Measurements from ENCODE around the gene ADRA1B. TPM values are rescaled to one million over a fixed set of nuclear protein-coding genes. Genes with fewer than 3 reads are reported as not detected.

The ADRA1B gene
- total RNA-seq, 4 donors from 2014 or later: 0.67 to 5.3 (median 3.0) TPM

DNA sequence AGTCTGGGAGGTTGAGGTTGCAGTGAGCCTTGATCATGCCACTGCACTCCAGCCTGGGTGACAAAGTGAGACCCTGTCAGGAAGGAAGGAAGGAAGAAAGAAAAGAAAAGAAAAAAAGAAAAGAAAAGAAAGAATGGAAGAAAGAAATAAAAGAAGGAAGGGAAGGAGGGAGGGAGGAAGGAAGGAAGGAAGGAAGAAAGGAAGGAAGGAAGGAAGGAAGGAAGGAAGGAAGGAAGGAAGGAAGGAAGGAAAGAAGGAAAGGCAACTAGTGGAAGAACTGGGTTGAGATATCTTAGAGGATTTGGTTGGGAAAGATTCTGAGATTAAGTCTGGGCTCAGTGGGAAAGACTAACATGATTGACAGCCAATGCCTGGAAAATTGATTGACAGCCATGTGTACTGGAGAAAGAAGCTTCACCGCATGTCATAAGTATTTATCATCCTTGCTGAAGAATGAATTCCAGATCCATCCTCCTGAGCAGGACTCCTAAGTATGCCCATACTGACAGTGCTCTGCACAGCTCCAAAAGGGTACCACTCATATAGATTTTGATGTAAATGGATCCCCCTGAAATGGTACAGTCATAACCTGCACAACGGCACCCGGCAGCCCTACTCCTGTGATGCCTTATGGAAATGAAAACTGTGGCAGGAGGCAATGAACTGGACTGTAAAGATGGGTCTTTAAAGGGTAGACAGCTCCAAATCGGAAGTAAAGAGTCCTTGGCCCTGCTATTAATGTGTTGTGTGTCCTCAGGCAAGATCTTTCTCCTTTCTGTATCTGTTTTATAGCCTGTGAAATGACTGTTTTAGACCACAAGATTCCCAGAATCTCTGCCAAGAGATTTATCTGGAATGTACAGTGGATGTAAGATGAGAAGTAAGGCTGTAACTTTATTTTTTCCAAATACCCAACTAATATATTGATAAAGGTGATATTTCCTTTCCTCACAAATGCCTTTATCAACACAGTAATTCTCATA, 16.9 kb upstream of the ADRA1B start:
- Histone ChIP-seq H3K4me3 (no peak overlapping the region), H3K27me3 (peaks cover 24% of the 10 kb centered on the region), H3K9me3 (no peaks in the 10 kb centered on the region), H3K36me3 (no peaks in the 10 kb centered on the region), H3K4me1 (no peaks in the 10 kb centered on the region), H3K27ac (no peak overlapping the region)
- no peak for ATAC-seq
- WGBS, 2 donors (ENCODE audit: low coverage in 1 of 2): 68 to 85% methylated on average over 4 of the region's 4 CpGs
- TF ChIP-seq, protein P1, sequence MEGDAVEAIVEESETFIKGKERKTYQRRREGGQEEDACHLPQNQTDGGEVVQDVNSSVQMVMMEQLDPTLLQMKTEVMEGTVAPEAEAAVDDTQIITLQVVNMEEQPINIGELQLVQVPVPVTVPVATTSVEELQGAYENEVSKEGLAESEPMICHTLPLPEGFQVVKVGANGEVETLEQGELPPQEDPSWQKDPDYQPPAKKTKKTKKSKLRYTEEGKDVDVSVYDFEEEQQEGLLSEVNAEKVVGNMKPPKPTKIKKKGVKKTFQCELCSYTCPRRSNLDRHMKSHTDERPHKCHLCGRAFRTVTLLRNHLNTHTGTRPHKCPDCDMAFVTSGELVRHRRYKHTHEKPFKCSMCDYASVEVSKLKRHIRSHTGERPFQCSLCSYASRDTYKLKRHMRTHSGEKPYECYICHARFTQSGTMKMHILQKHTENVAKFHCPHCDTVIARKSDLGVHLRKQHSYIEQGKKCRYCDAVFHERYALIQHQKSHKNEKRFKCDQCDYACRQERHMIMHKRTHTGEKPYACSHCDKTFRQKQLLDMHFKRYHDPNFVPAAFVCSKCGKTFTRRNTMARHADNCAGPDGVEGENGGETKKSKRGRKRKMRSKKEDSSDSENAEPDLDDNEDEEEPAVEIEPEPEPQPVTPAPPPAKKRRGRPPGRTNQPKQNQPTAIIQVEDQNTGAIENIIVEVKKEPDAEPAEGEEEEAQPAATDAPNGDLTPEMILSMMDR (IDR thresholded peaks at IDR 0.05): no peak
- TF ChIP-seq POLR2AphosphoS5 (IDR thresholded peaks at IDR 0.05) (no peak), POLR2A (IDR thresholded peaks at IDR 0.05) (no peak), EP300 (IDR thresholded peaks at IDR 0.05) (no peak)

DNA sequence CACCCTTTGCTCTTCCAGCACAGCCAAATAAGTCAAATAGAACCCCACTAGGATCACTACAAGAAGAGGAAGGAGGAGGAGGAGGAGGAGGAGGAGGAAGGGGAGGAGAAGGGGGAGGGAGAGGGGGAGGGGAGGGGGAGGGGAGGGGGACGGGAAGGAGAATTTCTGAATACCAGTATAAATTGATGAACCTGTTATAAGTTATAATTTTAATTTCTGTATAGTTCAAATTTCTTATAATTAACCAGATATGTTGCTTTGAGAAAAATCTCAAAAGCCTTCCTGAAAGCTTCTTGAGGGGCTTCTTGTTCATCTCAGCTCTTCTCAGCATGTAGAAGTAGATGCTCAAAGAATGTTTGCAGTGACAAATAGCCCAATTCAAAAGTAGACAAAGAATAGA, 15.0 kb upstream of the ADRA1B start:
- no peak for ATAC-seq
- H3K27me3 ChIP-seq: peaks cover 24% of the 10 kb centered on the region
- no peaks in the 10 kb centered on the region for H3K36me3 ChIP-seq
- H3K27ac ChIP-seq: no peak overlapping the region
- TF ChIP-seq EP300 (IDR thresholded peaks at IDR 0.05) (no peak), POLR2A (IDR thresholded peaks at IDR 0.05) (no peak), POLR2AphosphoS5 (IDR thresholded peaks at IDR 0.05) (no peak)
- TF ChIP-seq, protein P1 (IDR thresholded peaks at IDR 0.05): no peak
- H3K4me1 ChIP-seq: no peaks in the 10 kb centered on the region
- no peaks in the 10 kb centered on the region for H3K9me3 ChIP-seq
- 71% methylated on average over 1 of the region's 1 CpG; no CpG with 5 or more reads in 1 of the 2 donors for WGBS, 2 donors (ENCODE audit: low coverage in 1 of 2)
- H3K4me3 ChIP-seq: no peak overlapping the region

DNA sequence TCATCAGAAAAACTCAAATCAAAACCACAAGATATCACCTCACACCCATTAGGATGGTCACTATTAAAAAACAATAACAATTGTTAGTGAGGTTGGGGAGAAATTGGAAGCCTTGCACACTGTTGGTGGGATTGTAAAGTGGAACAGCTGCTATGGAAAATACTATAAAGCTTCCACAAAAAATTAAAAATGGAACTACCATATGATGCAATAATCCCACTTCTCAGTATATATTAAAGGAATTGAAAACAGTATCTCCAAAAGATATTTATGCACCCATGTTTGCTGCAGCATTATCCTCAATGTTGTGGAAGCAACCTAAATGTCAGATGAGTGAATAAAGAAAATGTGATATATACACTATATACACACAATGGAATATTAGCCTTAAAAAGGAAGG, 14.5 kb upstream of the ADRA1B start:
- no peak overlapping the region for H3K27ac ChIP-seq
- H3K4me3 ChIP-seq: no peak overlapping the region
- TF ChIP-seq POLR2A (IDR thresholded peaks at IDR 0.05): no peak
- TF ChIP-seq, protein P1 (IDR thresholded peaks at IDR 0.05): no peak
- TF ChIP-seq EP300 (IDR thresholded peaks at IDR 0.05): no peak
- no peak for TF ChIP-seq POLR2AphosphoS5 (IDR thresholded peaks at IDR 0.05)
- no peaks in the 10 kb centered on the region for H3K4me1 ChIP-seq
- H3K27me3 ChIP-seq: peaks cover 24% of the 10 kb centered on the region
- H3K36me3 ChIP-seq: no peaks in the 10 kb centered on the region
- no peak for ATAC-seq
- no peaks in the 10 kb centered on the region for H3K9me3 ChIP-seq

DNA sequence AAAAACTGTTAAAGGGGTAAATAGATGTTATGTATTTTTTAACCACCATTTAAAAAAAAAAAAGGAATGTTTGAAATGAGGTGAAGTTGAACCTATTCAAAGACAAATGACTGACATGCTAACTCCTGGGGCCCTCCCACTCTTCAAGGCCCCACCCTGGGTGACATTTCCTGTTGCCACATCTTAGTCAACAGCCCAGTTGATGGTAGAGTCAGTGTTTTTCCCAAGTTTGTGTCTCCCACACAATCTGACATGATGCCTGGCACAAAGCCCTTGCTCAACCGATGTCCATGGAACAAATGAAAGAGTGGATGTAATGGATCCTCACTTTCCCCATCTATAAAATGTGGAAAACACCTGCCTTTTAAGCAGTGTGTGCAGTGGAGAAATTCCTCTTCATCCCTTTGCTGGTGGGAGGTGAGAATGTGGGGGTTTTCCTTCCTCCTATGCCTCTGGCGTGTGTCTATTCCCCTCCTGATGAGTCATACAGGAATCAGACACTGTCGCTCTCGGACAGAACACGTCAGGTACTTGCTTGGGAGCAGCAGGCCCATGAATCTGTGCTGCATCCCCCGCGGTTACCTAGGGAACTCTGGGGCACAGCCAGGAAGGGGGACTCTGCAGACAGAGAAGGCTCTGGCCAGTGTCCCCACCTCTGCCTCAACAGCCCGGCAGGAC, 13.7 kb upstream of the ADRA1B start:
- TF ChIP-seq POLR2AphosphoS5 (IDR thresholded peaks at IDR 0.05) (no peak), EP300 (IDR thresholded peaks at IDR 0.05) (no peak), POLR2A (IDR thresholded peaks at IDR 0.05) (no peak)
- Histone ChIP-seq H3K36me3 (no peaks in the 10 kb centered on the region), H3K9me3 (no peaks in the 10 kb centered on the region), H3K4me1 (no peaks in the 10 kb centered on the region), H3K27me3 (peaks cover 24% of the 10 kb centered on the region), H3K27ac (no peak overlapping the region), H3K4me3 (no peak overlapping the region)
- WGBS, 2 donors (ENCODE audit: low coverage in 1 of 2): 56 to 63% methylated on average over 1 to 4 of the region's 8 CpGs
- no peak for ATAC-seq

DNA sequence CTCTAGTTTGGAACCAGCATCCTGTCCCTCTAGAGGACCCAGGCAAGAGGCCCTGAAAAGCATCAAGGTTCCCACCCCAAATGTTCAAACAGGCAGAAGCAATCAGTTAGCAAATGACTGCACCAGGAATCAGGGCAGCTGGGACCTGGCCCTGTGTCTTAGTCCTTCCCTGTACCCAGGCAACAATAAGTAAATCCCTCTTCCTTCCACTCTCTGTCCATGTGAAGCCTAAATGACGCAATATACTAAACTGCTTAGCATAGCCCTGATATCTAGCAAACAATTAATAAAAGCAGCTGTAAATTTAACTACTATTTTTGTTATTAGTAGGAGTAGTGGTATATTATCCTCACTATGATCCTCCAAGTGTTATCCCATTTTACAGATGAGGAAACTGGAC, 13.2 kb upstream of the ADRA1B start:
- Histone ChIP-seq H3K4me3 (no peak overlapping the region), H3K9me3 (no peaks in the 10 kb centered on the region), H3K27ac (no peak overlapping the region), H3K27me3 (peaks cover 20% of the 10 kb centered on the region), H3K4me1 (no peaks in the 10 kb centered on the region), H3K36me3 (no peaks in the 10 kb centered on the region)
- TF ChIP-seq POLR2AphosphoS5 (IDR thresholded peaks at IDR 0.05) (no peak), EP300 (IDR thresholded peaks at IDR 0.05) (no peak), POLR2A (IDR thresholded peaks at IDR 0.05) (no peak)
- TF ChIP-seq, protein P1 (IDR thresholded peaks at IDR 0.05): no peak
- 100% methylated on average over 1 of the region's 1 CpG; no CpG with 5 or more reads in 1 of the 2 donors for WGBS, 2 donors (ENCODE audit: low coverage in 1 of 2)
- ATAC-seq: no peak
